HepG2 (cell line): ENCODE measurements around the gene FLAD1. TPM values are rescaled to one million over a fixed set of nuclear protein-coding genes. Genes with fewer than 3 reads are reported as not detected.

Experiments used
- ATAC-seq: fragments of 200-7000 bp; cut with Tn5 transposase; 3 replicates; pipeline ENCODE4 v1.9.1; 2020; ENCODE audit warnings: mild to moderate bottlenecking, moderate library complexity
- BruUV-seq: library from RNA; stranded (reverse); fragments of 400-500 nt; replicated peaks from 2 replicates; lab custom pipeline; 2021; lab: Mats Ljungman, UMichigan
- CTCF ChIA-PET: fragments of 300-600 bp; formaldehyde crosslinking; extraction: SDS; loops from one replicate; lab custom pipeline; 2021; ENCODE audit warnings: low total read pairs, inconsistent platforms, low intra/inter-chr PET ratio; lab: Yijun Ruan, JAX
- POLR2A ChIA-PET: fragments of 350-600 bp; sonication (Branson Sonifier 250); formaldehyde crosslinking; loops from one replicate; lab custom pipeline; 2020; ENCODE audit warnings: antibody characterized with exemption, inconsistent platforms; lab: Yijun Ruan, JAX
- DNase-seq: peaks from one replicate; pipeline ENCODE4 v3.0.0-alpha.2; 2015; ENCODE audit warnings: low spot score
- FAIRE-seq: peaks from 3 replicates; lab custom pipeline; 2011; peaks lifted over from hg19 to GRCh38; lab: Jason Lieb, UNC
- H2AFZ ChIP-seq: one replicate; pipeline ENCODE4 v1.6.1; 2011; ENCODE audit warnings: low read length, inconsistent platforms
- H3K27ac ChIP-seq: fragments of 300-600 bp; 3 replicates; pipeline ENCODE4 v1.8.0; 2011; ENCODE audit warnings: mixed run types, mild to moderate bottlenecking, mixed read lengths, low read length, inconsistent platforms; ENCODE audit not compliant: insufficient read depth; ENCODE audit errors: extremely low read length
- H3K27me3 ChIP-seq, 2 experiments: fragments of 200-600 bp in 1 of 2; 2 replicates in 1 of 2; 3 replicates in 1 of 2; pipeline versions ENCODE4 v1.6.0 to v1.8.0; 2011; ENCODE audit warnings: low read length in 2 of 2, mild to moderate bottlenecking in 2 of 2, moderate library complexity in 2 of 2, inconsistent platforms in 1 of 2; ENCODE audit not compliant: insufficient read depth in 2 of 2, control insufficient read depth in 1 of 2
- H3K36me3 ChIP-seq, 2 experiments: fragments of 200-600 bp in 1 of 2; replicated peaks in 1 of 2; 2 replicates in 1 of 2; 3 replicates in 1 of 2; pipeline versions ENCODE4 v1.5.1 to v1.8.0; 2011; ENCODE audit warnings: low read length in 2 of 2, inconsistent platforms in 1 of 2; ENCODE audit not compliant: insufficient read depth in 2 of 2, control insufficient read depth in 1 of 2
- H3K4me1 ChIP-seq: 2 replicates; pipeline ENCODE4 v1.5.1; 2012; ENCODE audit warnings: low read length, inconsistent platforms; ENCODE audit not compliant: insufficient read depth
- H3K4me2 ChIP-seq: 2 replicates; pipeline ENCODE4 v1.6.0; 2011; ENCODE audit warnings: low read depth, low read length, inconsistent platforms
- H3K4me3 ChIP-seq, 3 experiments: fragments of 200-600 bp in 1 of 3; sonication (generic), shearing (Covaris generic) in 1 of 3; replicated peaks in 1 of 3; 2 replicates each; pipeline ENCODE4 v1.5.1; 2011 to 2016; ENCODE audit warnings: low read length in 3 of 3, inconsistent platforms in 2 of 3, low read depth in 2 of 3, mild to moderate bottlenecking in 2 of 3, control low read depth in 1 of 3, mixed read lengths in 1 of 3; ENCODE audit not compliant: insufficient read depth in 1 of 3
- H3K79me2 ChIP-seq: one replicate; pipeline ENCODE4 v1.6.1; 2011; ENCODE audit warnings: low read length, inconsistent platforms; ENCODE audit not compliant: insufficient read depth
- H3K9ac ChIP-seq: 2 replicates; pipeline ENCODE4 v1.6.0; 2011; ENCODE audit warnings: mild to moderate bottlenecking, low read depth, low read length, inconsistent platforms; ENCODE audit not compliant: insufficient read depth
- H3K9me3 ChIP-seq: 2 replicates; pipeline ENCODE4 v1.5.1; 2012; ENCODE audit warnings: mild to moderate bottlenecking, low read length
- H4K20me1 ChIP-seq: 2 replicates; pipeline ENCODE4 v1.6.0; 2011; ENCODE audit warnings: inconsistent platforms, mild to moderate bottlenecking, low read length, moderate library complexity; ENCODE audit not compliant: insufficient read depth
- ELF1 ChIP-seq: sonication (generic); formaldehyde crosslinking; IDR thresholded peaks from 2 replicates; pipeline ENCODE4 v1.4.0; 2020; ENCODE audit warnings: missing genetic modification reagents
- FOXP1 ChIP-seq, 2 experiments: fragments of 450-650 bp in 1 of 2; IDR thresholded peaks; 2 replicates each; pipeline ENCODE4 v1.6.1; 2017 to 2018; ENCODE audit warnings: antibody characterized with exemption in 1 of 2
- GATAD2A ChIP-seq: IDR thresholded peaks from 2 replicates; pipeline ENCODE4 v1.6.1; 2016
- HDAC1 ChIP-seq: sonication (generic); formaldehyde crosslinking; IDR thresholded peaks from 2 replicates; pipeline ENCODE4 v1.5.1; 2020; ENCODE audit warnings: mild to moderate bottlenecking, missing genetic modification reagents
- SOX6 ChIP-seq, 2 experiments: fragments of 450-650 bp in 1 of 2; sonication (generic) in 1 of 2; formaldehyde crosslinking in 1 of 2; IDR thresholded peaks; 2 replicates each; pipeline versions ENCODE4 v1.4.0 to v1.6.1; 2017 to 2020; ENCODE audit warnings: antibody characterized with exemption in 1 of 2, mild to moderate bottlenecking in 1 of 2, missing genetic modification reagents in 1 of 2
- ZEB1 ChIP-seq: IDR thresholded peaks from 2 replicates; pipeline ENCODE4 v1.6.1; 2012; ENCODE audit warnings: mild to moderate bottlenecking, low read depth, inconsistent platforms; ENCODE audit not compliant: insufficient replicate concordance
- ZNF124 ChIP-seq: sonication (generic); formaldehyde crosslinking; IDR thresholded peaks from 2 replicates; pipeline ENCODE4 v1.4.0; 2020; ENCODE audit warnings: missing genetic modification reagents
- ZNF331 ChIP-seq: sonication (generic); formaldehyde crosslinking; IDR thresholded peaks from 2 replicates; pipeline ENCODE4 v1.4.0; 2020; ENCODE audit warnings: missing genetic modification reagents
- ZNF335 ChIP-seq: sonication (generic); formaldehyde crosslinking; IDR thresholded peaks from 2 replicates; pipeline ENCODE4 v1.4.0; 2020; ENCODE audit warnings: missing genetic modification reagents
- ZNF747 ChIP-seq: sonication (generic); formaldehyde crosslinking; IDR thresholded peaks from 2 replicates; pipeline ENCODE4 v1.8.1; 2023; ENCODE audit warnings: missing genetic modification reagents, mild to moderate bottlenecking, borderline replicate concordance
- WGBS: methylation state at CpG from one replicate; pipeline ENCODE4 v1.1.6; 2017; ENCODE audit warnings: low lambda C conversion rate; 5-methylcytosine and 5-hydroxymethylcytosine counted together
- in situ Hi-C: cut with HindIII; loops from 2 replicates; pipeline ENCODE4 v1.10.0; 2017; ENCODE audit warnings: low pct_unique_long_range_greater_than_20kb; ENCODE audit not compliant: extremely low pct_ligation_motif_present
- intact Hi-C: fragments of 100-400 bp; cut with micrococcal nuclease; formaldehyde crosslinking; loops from one replicate; pipeline ENCODE4 v1.10.0; 2022; ENCODE audit not compliant: unreplicated experiment
- polyA plus RNA-seq, 8 experiments: library from polyadenylated mRNA; depleted of rRNA in 3 of 8; stranded (reverse) in 7 of 8; unstranded in 1 of 8; fragments of >200 nt; fragmentation: Illumina TruSeq in 4 of 8; extraction: Trizol in 4 of 8; gene quantifications; 2 replicates each; pipeline versions ENCODE4 v1.2.1 to v1.2.3, GENCODE V29; 2011 to 2016; ENCODE audit warnings: low read depth in 4 of 8, missing spikeins in 1 of 8, mixed read lengths in 1 of 8; ENCODE audit not compliant: insufficient read depth in 1 of 8
- total RNA-seq, 5 experiments: library from RNA; depleted of rRNA; stranded (reverse); fragments of >200 nt; fragmentation: Illumina TruSeq; extraction: Trizol; gene quantifications; 2 replicates each; pipeline ENCODE4 v1.2.3, GENCODE V29; 2016; ENCODE audit warnings: low read depth in 1 of 5
- TF ChIP-seq, protein P1 (sequence below): sonication (generic); formaldehyde crosslinking; IDR thresholded peaks from 2 replicates; pipeline ENCODE4 v1.9.0; 2022; ENCODE audit warnings: missing genetic modification reagents, mild to moderate bottlenecking, borderline replicate concordance
- TF ChIP-seq, protein P2 (sequence below): sonication (generic); formaldehyde crosslinking; conservative IDR thresholded peaks from 2 replicates; pipeline ENCODE4 v1.4.0; 2020; ENCODE audit warnings: mild to moderate bottlenecking, missing genetic modification reagents, moderate library complexity

The FLAD1 gene
- total and polyA plus RNA-seq, 2 of the 13 experiments (the other 11 are each of a cell fraction or from before 2014, with no cell fraction given), result 25.9 to 32.8 TPM

DNA sequence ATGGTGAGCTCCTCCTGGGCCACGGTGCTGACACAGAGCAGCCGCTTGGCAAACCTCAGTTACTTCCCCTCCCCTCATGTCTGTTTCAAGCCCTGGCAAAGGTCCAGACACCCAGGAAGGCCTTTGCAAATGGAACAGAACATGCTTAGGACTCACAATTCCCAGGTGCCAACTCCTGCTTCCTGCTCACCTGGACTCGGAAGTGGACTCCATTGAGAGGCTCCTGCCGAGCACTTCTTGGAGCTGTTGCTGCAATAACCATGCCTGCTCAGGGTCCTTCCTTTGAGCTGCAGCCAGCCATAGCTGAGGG lies 39.7 kb downstream of the FLAD1 start:
- Histone ChIP-seq H3K4me1 (peaks cover 64% of the 10 kb centered on the region), H3K4me3 (peak overlapping the region in 1 of 3 experiments; percentile 30; a peak in 1 of 6 replicates), H3K36me3 (no peaks in the 10 kb centered on the region), H3K27me3 (no peaks in the 10 kb centered on the region), H3K27ac (no peak overlapping the region), H3K9me3 (no peaks in the 10 kb centered on the region), H2AFZ (no peak overlapping the region), H3K4me2 (peak overlapping the region; percentile 65), H4K20me1 (no peaks in the 10 kb centered on the region), H3K9ac (no peak overlapping the region; the same call in 1 of the 2 replicates), H3K79me2 (no peaks in the 10 kb centered on the region)
- POLR2A ChIA-PET, result interaction anchor here (1.0 to 2.5 kb wide), 6 partner anchors 16 to 52 kb away, joined by 3 to 11 read pairs (median 4); partner anchors contain the start of gene SHC1
- peak; percentile 84 for TF ChIP-seq ZEB1
- TF ChIP-seq ELF1, result peak; percentile 42; the same call in 1 of the 2 replicates
- no peak for TF ChIP-seq ZNF124
- TF ChIP-seq GATAD2A (CRISPR knock-in tag), result peak; percentile 32; the same call in 1 of the 2 replicates
- no peak for TF ChIP-seq ZNF747
- TF ChIP-seq, protein P1, sequence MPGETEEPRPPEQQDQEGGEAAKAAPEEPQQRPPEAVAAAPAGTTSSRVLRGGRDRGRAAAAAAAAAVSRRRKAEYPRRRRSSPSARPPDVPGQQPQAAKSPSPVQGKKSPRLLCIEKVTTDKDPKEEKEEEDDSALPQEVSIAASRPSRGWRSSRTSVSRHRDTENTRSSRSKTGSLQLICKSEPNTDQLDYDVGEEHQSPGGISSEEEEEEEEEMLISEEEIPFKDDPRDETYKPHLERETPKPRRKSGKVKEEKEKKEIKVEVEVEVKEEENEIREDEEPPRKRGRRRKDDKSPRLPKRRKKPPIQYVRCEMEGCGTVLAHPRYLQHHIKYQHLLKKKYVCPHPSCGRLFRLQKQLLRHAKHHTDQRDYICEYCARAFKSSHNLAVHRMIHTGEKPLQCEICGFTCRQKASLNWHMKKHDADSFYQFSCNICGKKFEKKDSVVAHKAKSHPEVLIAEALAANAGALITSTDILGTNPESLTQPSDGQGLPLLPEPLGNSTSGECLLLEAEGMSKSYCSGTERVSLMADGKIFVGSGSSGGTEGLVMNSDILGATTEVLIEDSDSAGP (CRISPR knock-in tag), result peak; percentile 23; the same call in 1 of the 2 replicates
- TF ChIP-seq, protein P2, sequence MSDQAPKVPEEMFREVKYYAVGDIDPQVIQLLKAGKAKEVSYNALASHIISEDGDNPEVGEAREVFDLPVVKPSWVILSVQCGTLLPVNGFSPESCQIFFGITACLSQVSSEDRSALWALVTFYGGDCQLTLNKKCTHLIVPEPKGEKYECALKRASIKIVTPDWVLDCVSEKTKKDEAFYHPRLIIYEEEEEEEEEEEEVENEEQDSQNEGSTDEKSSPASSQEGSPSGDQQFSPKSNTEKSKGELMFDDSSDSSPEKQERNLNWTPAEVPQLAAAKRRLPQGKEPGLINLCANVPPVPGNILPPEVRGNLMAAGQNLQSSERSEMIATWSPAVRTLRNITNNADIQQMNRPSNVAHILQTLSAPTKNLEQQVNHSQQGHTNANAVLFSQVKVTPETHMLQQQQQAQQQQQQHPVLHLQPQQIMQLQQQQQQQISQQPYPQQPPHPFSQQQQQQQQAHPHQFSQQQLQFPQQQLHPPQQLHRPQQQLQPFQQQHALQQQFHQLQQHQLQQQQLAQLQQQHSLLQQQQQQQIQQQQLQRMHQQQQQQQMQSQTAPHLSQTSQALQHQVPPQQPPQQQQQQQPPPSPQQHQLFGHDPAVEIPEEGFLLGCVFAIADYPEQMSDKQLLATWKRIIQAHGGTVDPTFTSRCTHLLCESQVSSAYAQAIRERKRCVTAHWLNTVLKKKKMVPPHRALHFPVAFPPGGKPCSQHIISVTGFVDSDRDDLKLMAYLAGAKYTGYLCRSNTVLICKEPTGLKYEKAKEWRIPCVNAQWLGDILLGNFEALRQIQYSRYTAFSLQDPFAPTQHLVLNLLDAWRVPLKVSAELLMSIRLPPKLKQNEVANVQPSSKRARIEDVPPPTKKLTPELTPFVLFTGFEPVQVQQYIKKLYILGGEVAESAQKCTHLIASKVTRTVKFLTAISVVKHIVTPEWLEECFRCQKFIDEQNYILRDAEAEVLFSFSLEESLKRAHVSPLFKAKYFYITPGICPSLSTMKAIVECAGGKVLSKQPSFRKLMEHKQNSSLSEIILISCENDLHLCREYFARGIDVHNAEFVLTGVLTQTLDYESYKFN (CRISPR knock-in tag), result 0 out of 2 replicates have a peak, but pooled peaks have one; percentile 27
- TF ChIP-seq SOX6 (IDR thresholded peaks at IDR 0.05), result no peak
- peak; percentile 30 for TF ChIP-seq SOX6 (CRISPR knock-in tag; IDR thresholded peaks at IDR 0.05)
- TF ChIP-seq ZNF335, result no peak
- TF ChIP-seq ZNF331 (CRISPR knock-in tag), result 0 out of 2 replicates have a peak, but pooled peaks have one; percentile 25
- TF ChIP-seq FOXP1 (IDR thresholded peaks at IDR 0.05), result no peak
- no peak for TF ChIP-seq FOXP1 (CRISPR knock-in tag; IDR thresholded peaks at IDR 0.05)
- TF ChIP-seq HDAC1 (CRISPR knock-in tag), result 0 out of 2 replicates have a peak, but pooled peaks have one; percentile 21
- in situ Hi-C loops (no loop called here), intact Hi-C loops (no loop called here)
- no peak for DNase-seq
- ATAC-seq, result peak; percentile 58
- peak; percentile 71 for FAIRE-seq
- 0% methylated on average over 4 of the region's 4 CpGs for WGBS
- BruUV-seq, result no TSS peak
- CTCF ChIA-PET, result no interaction called here
